Measurements from ENCODE around the gene LMF1.
"Not testable (repeated sequence)": the region's sequence is repeated elsewhere in the genome, so short reads cannot be mapped to it uniquely, and the experiment has no call there.

GRCh38 chr16:953818-954217 is 17.0 kb downstream of the LMF1 start:
- TF ChIP-seq SRF (IDR thresholded peaks at IDR 0.05; ENCODE audit: low read depth); CEBPB (IDR thresholded peaks at IDR 0.05; ENCODE audit: low read depth); POLR2AphosphoS5 (IDR thresholded peaks at IDR 0.05; ENCODE audit: low read depth, low read length); POLR2A (IDR thresholded peaks at IDR 0.05; ENCODE audit: borderline replicate concordance, extremely low read depth, insufficient read depth, insufficient read length); CTCF (IDR thresholded peaks at IDR 0.05 in 2 of 3, conservative IDR thresholded peaks at IDR 0.05 in 1 of 3; ENCODE audit: borderline replicate concordance in 1 of 3, insufficient read depth in 1 of 3, low read depth in 2 of 3, low read length in 2 of 3); TCF7L2 (IDR thresholded peaks at IDR 0.05; ENCODE audit: borderline replicate concordance, extremely low read depth, insufficient read depth, insufficient read length); EZH2phosphoT487 (IDR thresholded peaks at IDR 0.05; ENCODE audit: borderline replicate concordance); FOSL1 (IDR thresholded peaks at IDR 0.05; ENCODE audit: low read depth): not testable (repeated sequence)
- TF ChIP-seq, protein P1, sequence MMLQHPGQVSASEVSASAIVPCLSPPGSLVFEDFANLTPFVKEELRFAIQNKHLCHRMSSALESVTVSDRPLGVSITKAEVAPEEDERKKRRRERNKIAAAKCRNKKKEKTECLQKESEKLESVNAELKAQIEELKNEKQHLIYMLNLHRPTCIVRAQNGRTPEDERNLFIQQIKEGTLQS (IDR thresholded peaks at IDR 0.05), result not testable (repeated sequence)
- TF ChIP-seq, protein P2, sequence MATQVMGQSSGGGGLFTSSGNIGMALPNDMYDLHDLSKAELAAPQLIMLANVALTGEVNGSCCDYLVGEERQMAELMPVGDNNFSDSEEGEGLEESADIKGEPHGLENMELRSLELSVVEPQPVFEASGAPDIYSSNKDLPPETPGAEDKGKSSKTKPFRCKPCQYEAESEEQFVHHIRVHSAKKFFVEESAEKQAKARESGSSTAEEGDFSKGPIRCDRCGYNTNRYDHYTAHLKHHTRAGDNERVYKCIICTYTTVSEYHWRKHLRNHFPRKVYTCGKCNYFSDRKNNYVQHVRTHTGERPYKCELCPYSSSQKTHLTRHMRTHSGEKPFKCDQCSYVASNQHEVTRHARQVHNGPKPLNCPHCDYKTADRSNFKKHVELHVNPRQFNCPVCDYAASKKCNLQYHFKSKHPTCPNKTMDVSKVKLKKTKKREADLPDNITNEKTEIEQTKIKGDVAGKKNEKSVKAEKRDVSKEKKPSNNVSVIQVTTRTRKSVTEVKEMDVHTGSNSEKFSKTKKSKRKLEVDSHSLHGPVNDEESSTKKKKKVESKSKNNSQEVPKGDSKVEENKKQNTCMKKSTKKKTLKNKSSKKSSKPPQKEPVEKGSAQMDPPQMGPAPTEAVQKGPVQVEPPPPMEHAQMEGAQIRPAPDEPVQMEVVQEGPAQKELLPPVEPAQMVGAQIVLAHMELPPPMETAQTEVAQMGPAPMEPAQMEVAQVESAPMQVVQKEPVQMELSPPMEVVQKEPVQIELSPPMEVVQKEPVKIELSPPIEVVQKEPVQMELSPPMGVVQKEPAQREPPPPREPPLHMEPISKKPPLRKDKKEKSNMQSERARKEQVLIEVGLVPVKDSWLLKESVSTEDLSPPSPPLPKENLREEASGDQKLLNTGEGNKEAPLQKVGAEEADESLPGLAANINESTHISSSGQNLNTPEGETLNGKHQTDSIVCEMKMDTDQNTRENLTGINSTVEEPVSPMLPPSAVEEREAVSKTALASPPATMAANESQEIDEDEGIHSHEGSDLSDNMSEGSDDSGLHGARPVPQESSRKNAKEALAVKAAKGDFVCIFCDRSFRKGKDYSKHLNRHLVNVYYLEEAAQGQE (IDR thresholded peaks at IDR 0.05; ENCODE audit: low read depth), result not testable (repeated sequence)

Data from HCT116 (cell line).